Measurements from ENCODE around the gene TMEM163. TPM values are rescaled to one million over a fixed set of nuclear protein-coding genes. Genes with fewer than 3 reads are reported as not detected.

The TMEM163 gene
- total RNA-seq, 2 donors from 2014 or later = 0.57 to 1.3 TPM

- DNase-seq (no peak), ATAC-seq (no peak)
- no peaks in the 10 kb centered on the region for H3K36me3 Mint-ChIP-seq (ENCODE audit: low read depth)
- peak overlapping the region; percentile 41 for H3K4me3 Mint-ChIP-seq
- peaks cover 39% of the 10 kb centered on the region for H3K4me1 Mint-ChIP-seq
- H3K27me3 Mint-ChIP-seq = no peaks in the 10 kb centered on the region
- H3K9me3 ChIP-seq (ENCODE audit: control insufficient read depth, low read length, poor library complexity, severe bottlenecking) = no peaks in the 10 kb centered on the region
- H3K27ac Mint-ChIP-seq = peak overlapping the region; percentile 16
Observed at GRCh38 chr2:134677856-134678756, 40.7 kb downstream of the TMEM163 start.

GRCh38 chr2:134676960-134677359 lies 41.8 kb downstream of the TMEM163 start:
- peaks cover 49% of the 10 kb centered on the region for H3K4me1 Mint-ChIP-seq
- peak overlapping the region; percentile 39 for H3K27ac Mint-ChIP-seq
- H3K9me3 ChIP-seq (ENCODE audit: control insufficient read depth, low read length, poor library complexity, severe bottlenecking) = no peaks in the 10 kb centered on the region
- DNase-seq = no peak
- peak overlapping the region; percentile 71 for H3K4me3 Mint-ChIP-seq
- peaks cover 3% of the 10 kb centered on the region for H3K36me3 Mint-ChIP-seq (ENCODE audit: low read depth)
- peak; percentile 46 for ATAC-seq
- H3K27me3 Mint-ChIP-seq = no peaks in the 10 kb centered on the region

GRCh38 chr2:134675314-134675713 lies 43.5 kb downstream of the TMEM163 start:
- no peaks in the 10 kb centered on the region for H3K27me3 Mint-ChIP-seq
- peak overlapping the region; percentile 27 for H3K27ac Mint-ChIP-seq
- peaks cover 54% of the 10 kb centered on the region for H3K4me1 Mint-ChIP-seq
- H3K36me3 Mint-ChIP-seq (ENCODE audit: low read depth) = peaks cover 3% of the 10 kb centered on the region
- no peak for DNase-seq
- no peak for ATAC-seq
- no peak overlapping the region for H3K4me3 Mint-ChIP-seq
- H3K9me3 ChIP-seq (ENCODE audit: control insufficient read depth, low read length, poor library complexity, severe bottlenecking) = no peaks in the 10 kb centered on the region

- H3K9me3 ChIP-seq (ENCODE audit: control insufficient read depth, low read length, poor library complexity, severe bottlenecking) = no peaks in the 10 kb centered on the region
- ATAC-seq = no peak
- Mint-ChIP-seq H3K4me1 (peaks cover 57% of the 10 kb centered on the region), H3K36me3 (ENCODE audit: low read depth) (peaks cover 3% of the 10 kb centered on the region), H3K4me3 (no peak overlapping the region), H3K27me3 (no peaks in the 10 kb centered on the region), H3K27ac (peak overlapping the region; percentile 27)
- DNase-seq = no peak
Observed at GRCh38 chr2:134674687-134675086, 44.1 kb downstream of the TMEM163 start.

- no peak for ATAC-seq
- Mint-ChIP-seq H3K27me3 (no peaks in the 10 kb centered on the region), H3K4me1 (peaks cover 66% of the 10 kb centered on the region), H3K36me3 (ENCODE audit: low read depth) (peaks cover 5% of the 10 kb centered on the region), H3K4me3 (peak overlapping the region; percentile 87), H3K27ac (peak overlapping the region; percentile 99)
- H3K9me3 ChIP-seq (ENCODE audit: control insufficient read depth, low read length, poor library complexity, severe bottlenecking) = no peaks in the 10 kb centered on the region
- no peak for DNase-seq
Observed at GRCh38 chr2:134671513-134671912, 47.3 kb downstream of the TMEM163 start.

GRCh38 chr2:134670955-134671354 lies 47.8 kb downstream of the TMEM163 start:
- Mint-ChIP-seq H3K4me3 (peak overlapping the region; percentile 87), H3K27me3 (no peaks in the 10 kb centered on the region), H3K27ac (peak overlapping the region; percentile 99), H3K4me1 (peaks cover 70% of the 10 kb centered on the region), H3K36me3 (ENCODE audit: low read depth) (peaks cover 5% of the 10 kb centered on the region)
- no peaks in the 10 kb centered on the region for H3K9me3 ChIP-seq (ENCODE audit: control insufficient read depth, low read length, poor library complexity, severe bottlenecking)
- no peak for DNase-seq
- ATAC-seq = no peak

- DNase-seq = peak in 2 of 3 donors; percentile 51 to 55
- peak; percentile 82 for ATAC-seq
- peak overlapping the region; percentile 99 for H3K27ac Mint-ChIP-seq
- H3K4me3 Mint-ChIP-seq = peak overlapping the region; percentile 87
- no peaks in the 10 kb centered on the region for H3K27me3 Mint-ChIP-seq
- no peaks in the 10 kb centered on the region for H3K9me3 ChIP-seq (ENCODE audit: control insufficient read depth, low read length, poor library complexity, severe bottlenecking)
- H3K4me1 Mint-ChIP-seq = peaks cover 76% of the 10 kb centered on the region
- H3K36me3 Mint-ChIP-seq (ENCODE audit: low read depth) = peaks cover 5% of the 10 kb centered on the region
Observed at GRCh38 chr2:134669731-134670669, 48.8 kb downstream of the TMEM163 start.

GRCh38 chr2:134668821-134669220 lies 50.0 kb downstream of the TMEM163 start:
- peaks cover 84% of the 10 kb centered on the region for H3K4me1 Mint-ChIP-seq

GRCh38 chr2:134667541-134667940 lies 51.3 kb downstream of the TMEM163 start:
- no peaks in the 10 kb centered on the region for H3K27me3 Mint-ChIP-seq
- H3K9me3 ChIP-seq (ENCODE audit: control insufficient read depth, low read length, poor library complexity, severe bottlenecking) = no peaks in the 10 kb centered on the region
- ATAC-seq (no peak), DNase-seq (no peak)
- H3K4me1 Mint-ChIP-seq = peaks cover 77% of the 10 kb centered on the region
- no peak overlapping the region for H3K4me3 Mint-ChIP-seq
- H3K27ac Mint-ChIP-seq = peak overlapping the region; percentile 99
- peaks cover 2% of the 10 kb centered on the region for H3K36me3 Mint-ChIP-seq (ENCODE audit: low read depth)

More at GRCh38 chr2:134668821-134669220, 50.0 kb downstream of the TMEM163 start:
- H3K9me3 ChIP-seq (ENCODE audit: control insufficient read depth, low read length, poor library complexity, severe bottlenecking) = no peaks in the 10 kb centered on the region
- no peaks in the 10 kb centered on the region for H3K27me3 Mint-ChIP-seq
- peak overlapping the region; percentile 99 for H3K27ac Mint-ChIP-seq
- peaks cover 5% of the 10 kb centered on the region for H3K36me3 Mint-ChIP-seq (ENCODE audit: low read depth)
- ATAC-seq (peak; percentile 83), DNase-seq (peak in 2 of 3 donors; percentile 68 to 76)
- H3K4me3 Mint-ChIP-seq = peak overlapping the region; percentile 85

- DNase-seq (no peak), ATAC-seq (no peak)
- H3K9me3 ChIP-seq (ENCODE audit: control insufficient read depth, low read length, poor library complexity, severe bottlenecking) = no peaks in the 10 kb centered on the region
- Mint-ChIP-seq H3K4me1 (peaks cover 72% of the 10 kb centered on the region), H3K27ac (peak overlapping the region; percentile 99), H3K36me3 (ENCODE audit: low read depth) (peaks cover 2% of the 10 kb centered on the region), H3K27me3 (no peaks in the 10 kb centered on the region), H3K4me3 (peak overlapping the region; percentile 3)
Observed at GRCh38 chr2:134667081-134667480, 51.7 kb downstream of the TMEM163 start.

GRCh38 chr2:134665727-134666506 lies 52.9 kb downstream of the TMEM163 start:
- peaks cover 64% of the 10 kb centered on the region for H3K4me1 Mint-ChIP-seq
- peak overlapping the region; percentile 70 for H3K4me3 Mint-ChIP-seq
- peaks cover 2% of the 10 kb centered on the region for H3K36me3 Mint-ChIP-seq (ENCODE audit: low read depth)
- no peaks in the 10 kb centered on the region for H3K27me3 Mint-ChIP-seq
- peak overlapping the region; percentile 99 for H3K27ac Mint-ChIP-seq
- H3K9me3 ChIP-seq (ENCODE audit: control insufficient read depth, low read length, poor library complexity, severe bottlenecking) = no peaks in the 10 kb centered on the region
- DNase-seq (no peak), ATAC-seq (no peak)
